K562 (cell line): Measurements from ENCODE around the gene ZNF195. TPM values are rescaled to one million over a fixed set of nuclear protein-coding genes. Genes with fewer than 3 reads are reported as not detected.
A peak's percentile ranks its signal among the peaks of the same experiment; 100 is the strongest.

Experiments used
- CCAR2 ChIP-seq: fragments of 200-400 bp; formaldehyde crosslinking; IDR thresholded peaks from 2 replicates; pipeline ENCODE4 v1.6.1; 2017; ENCODE audit warnings: mild to moderate bottlenecking, low read depth, low read length
- ILK ChIP-seq: fragments of 450-650 bp; IDR thresholded peaks from 2 replicates; pipeline ENCODE4 v1.6.1; 2016; ENCODE audit warnings: missing genetic modification characterization, low read depth, mild to moderate bottlenecking, missing compliant biosample characterization, moderate library complexity, borderline replicate concordance
- NR2C2 ChIP-seq, 2 experiments: fragments of 200-800 bp in 1 of 2; sonication (Bioruptor generic) in 1 of 2; sonication (generic) in 1 of 2; formaldehyde crosslinking in 1 of 2; IDR thresholded peaks; 2 replicates each; pipeline versions ENCODE4 v1.6.1 to v1.8.0; 2016 to 2022; ENCODE audit warnings: mild to moderate bottlenecking in 1 of 2, missing compliant biosample characterization in 1 of 2, missing genetic modification characterization in 1 of 2, missing genetic modification reagents in 1 of 2
- SIRT6 ChIP-seq: IDR thresholded peaks from one replicate; pipeline ENCODE4 v1.6.1; 2012; ENCODE audit warnings: low read depth, mild to moderate bottlenecking, control low read depth, inconsistent platforms, low read length, moderate library complexity
- SMARCE1 ChIP-seq: fragments of 450-650 bp; IDR thresholded peaks from 2 replicates; pipeline ENCODE4 v1.7.1; 2016; ENCODE audit warnings: mild to moderate bottlenecking
- XRCC3 ChIP-seq: fragments of 450-650 bp; IDR thresholded peaks from 2 replicates; pipeline ENCODE4 v1.6.1; 2017; ENCODE audit warnings: mild to moderate bottlenecking, moderate library complexity
- YY1 ChIP-seq, 3 experiments: IDR thresholded peaks; 2 replicates each; pipeline ENCODE4 v1.6.1; 2011; ENCODE audit warnings: low read length in 2 of 3, mild to moderate bottlenecking in 2 of 3, moderate library complexity in 2 of 3, borderline replicate concordance in 1 of 3, control low read depth in 1 of 3, low read depth in 1 of 3; ENCODE audit not compliant: insufficient read depth in 3 of 3, insufficient replicate concordance in 2 of 3, control insufficient read depth in 1 of 3, insufficient read length in 1 of 3; ENCODE audit errors: extremely low read depth in 1 of 3
- ZC3H11A ChIP-seq: IDR thresholded peaks from 2 replicates; pipeline ENCODE4 v1.6.1; 2012; ENCODE audit warnings: low read depth, low read length, improper control_type of control experiment
- polyA plus RNA-seq, 8 experiments: library from polyadenylated mRNA; depleted of rRNA in 4 of 8; stranded (reverse) in 5 of 8; unstranded in 3 of 8; fragments of >200 nt; fragmentation: Nextera tagmentation in 2 of 8; fragmentation: Illumina TruSeq in 1 of 8; extraction: Ambion mirVana in 2 of 8; extraction: Trizol in 1 of 8; gene quantifications; 2 replicates each; pipeline versions ENCODE4 v1.2.1 to v1.2.3, GENCODE V29; 2011 to 2014; ENCODE audit warnings: inconsistent platforms in 1 of 8, missing spikeins in 1 of 8
- total RNA-seq, 7 experiments: library from RNA; depleted of rRNA in 6 of 7; stranded (reverse); fragments of >200 nt in 6 of 7; fragmentation: Illumina TruSeq in 2 of 7; extraction: Trizol in 2 of 7; gene quantifications; 2 replicates each; pipeline versions ENCODE4 v1.2.1 to v1.2.3, GENCODE V29; 2011 to 2021; ENCODE audit warnings: low replicate concordance in 1 of 7
- TF ChIP-seq, protein P1 (sequence below): IDR thresholded peaks from 2 replicates; pipeline ENCODE4 v1.6.1; 2012; ENCODE audit warnings: low read depth, low read length, improper control_type of control experiment, borderline replicate concordance
- TF ChIP-seq, protein P2 (sequence below): fragments of 450-650 bp; IDR thresholded peaks from 2 replicates; pipeline ENCODE4 v1.6.1; 2018; ENCODE audit warnings: mild to moderate bottlenecking, low read depth; ENCODE audit not compliant: partially characterized antibody
- TF ChIP-seq, protein P3 (sequence below): conservative IDR thresholded peaks from 2 replicates; pipeline ENCODE4 v1.6.1; 2011; ENCODE audit warnings: low read depth, mild to moderate bottlenecking, low read length; ENCODE audit not compliant: control insufficient read depth
- TF ChIP-seq, protein P4 (sequence below): sonication (generic); formaldehyde crosslinking; IDR thresholded peaks from 2 replicates; pipeline ENCODE4 v1.8.0; 2022; ENCODE audit warnings: mild to moderate bottlenecking, missing genetic modification reagents
- TF ChIP-seq, protein P5 (sequence below), 2 experiments: fragments of 150-350 bp in 1 of 2; IDR thresholded peaks; 2 replicates each; pipeline ENCODE4 v1.6.1; 2012 to 2016; ENCODE audit warnings: low read depth in 2 of 2, low read length in 2 of 2, mild to moderate bottlenecking in 1 of 2, moderate library complexity in 1 of 2

ZNF195 gene
- total and polyA plus RNA-seq, 9 of the 15 experiments (the other 6 are each of a cell fraction or from before 2014, with no cell fraction given): 42.1 to 75.5 (median 60.4) TPM

DNA sequence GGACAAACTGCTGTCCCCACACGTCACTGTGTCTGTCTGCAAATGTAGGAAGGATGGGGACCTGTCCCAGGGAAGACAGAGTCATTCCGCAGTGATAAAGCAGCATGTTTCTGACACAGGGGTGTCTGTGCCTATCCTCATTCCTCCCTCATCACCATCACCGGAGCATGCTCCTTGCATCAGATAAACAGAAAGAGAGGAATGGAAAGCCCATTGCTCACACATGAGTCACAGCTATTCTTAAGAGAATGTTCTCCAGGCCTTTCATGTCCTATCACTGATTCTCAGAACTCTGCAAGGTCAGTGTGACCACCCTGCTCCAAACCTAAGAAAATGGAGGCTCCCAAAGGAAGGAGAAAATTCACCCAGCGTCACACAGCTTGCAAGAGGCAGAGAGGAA, 38.9 kb downstream of the ZNF195 start (continued):
- TF ChIP-seq, protein P1, sequence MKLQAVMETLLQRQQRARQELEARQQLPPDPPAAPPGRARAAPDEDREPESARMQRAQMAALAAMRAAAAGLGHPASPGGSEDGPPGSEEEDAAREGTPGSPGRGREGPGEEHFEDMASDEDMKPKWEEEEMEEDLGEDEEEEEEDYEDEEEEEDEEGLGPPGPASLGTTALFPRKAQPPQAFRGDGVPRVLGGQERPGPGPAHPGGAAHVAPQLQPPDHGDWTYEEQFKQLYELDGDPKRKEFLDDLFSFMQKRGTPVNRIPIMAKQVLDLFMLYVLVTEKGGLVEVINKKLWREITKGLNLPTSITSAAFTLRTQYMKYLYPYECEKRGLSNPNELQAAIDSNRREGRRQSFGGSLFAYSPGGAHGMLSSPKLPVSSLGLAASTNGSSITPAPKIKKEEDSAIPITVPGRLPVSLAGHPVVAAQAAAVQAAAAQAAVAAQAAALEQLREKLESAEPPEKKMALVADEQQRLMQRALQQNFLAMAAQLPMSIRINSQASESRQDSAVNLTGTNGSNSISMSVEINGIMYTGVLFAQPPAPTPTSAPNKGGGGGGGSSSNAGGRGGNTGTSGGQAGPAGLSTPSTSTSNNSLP: 0 out of 2 replicates have a peak, but pooled peaks have one; percentile 36
- TF ChIP-seq CCAR2: no peak
- TF ChIP-seq SMARCE1: peak; percentile 83
- TF ChIP-seq NR2C2 (CRISPR knock-in tag; IDR thresholded peaks at IDR 0.05): no peak
- no peak for TF ChIP-seq NR2C2 (tag; IDR thresholded peaks at IDR 0.05)
- TF ChIP-seq YY1 (IDR thresholded peaks at IDR 0.05; ENCODE audit: borderline replicate concordance in 1 of 3, control insufficient read depth in 1 of 3, extremely low read depth in 1 of 3, insufficient read depth in 3 of 3, insufficient read length in 1 of 3, insufficient replicate concordance in 2 of 3, low read depth in 1 of 3, low read length in 2 of 3): peak in 1 of 3 experiments; percentile 57
- TF ChIP-seq, protein P2, sequence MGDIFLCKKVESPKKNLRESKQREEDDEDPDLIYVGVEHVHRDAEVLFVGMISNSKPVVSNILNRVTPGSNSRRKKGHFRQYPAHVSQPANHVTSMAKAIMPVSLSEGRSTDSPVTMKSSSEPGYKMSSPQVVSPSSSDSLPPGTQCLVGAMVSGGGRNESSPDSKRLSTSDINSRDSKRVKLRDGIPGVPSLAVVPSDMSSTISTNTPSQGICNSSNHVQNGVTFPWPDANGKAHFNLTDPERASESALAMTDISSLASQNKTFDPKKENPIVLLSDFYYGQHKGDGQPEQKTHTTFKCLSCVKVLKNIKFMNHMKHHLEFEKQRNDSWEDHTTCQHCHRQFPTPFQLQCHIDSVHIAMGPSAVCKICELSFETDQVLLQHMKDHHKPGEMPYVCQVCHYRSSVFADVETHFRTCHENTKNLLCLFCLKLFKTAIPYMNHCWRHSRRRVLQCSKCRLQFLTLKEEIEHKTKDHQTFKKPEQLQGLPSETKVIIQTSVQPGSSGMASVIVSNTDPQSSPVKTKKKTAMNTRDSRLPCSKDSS: no peak
- TF ChIP-seq, protein P3, sequence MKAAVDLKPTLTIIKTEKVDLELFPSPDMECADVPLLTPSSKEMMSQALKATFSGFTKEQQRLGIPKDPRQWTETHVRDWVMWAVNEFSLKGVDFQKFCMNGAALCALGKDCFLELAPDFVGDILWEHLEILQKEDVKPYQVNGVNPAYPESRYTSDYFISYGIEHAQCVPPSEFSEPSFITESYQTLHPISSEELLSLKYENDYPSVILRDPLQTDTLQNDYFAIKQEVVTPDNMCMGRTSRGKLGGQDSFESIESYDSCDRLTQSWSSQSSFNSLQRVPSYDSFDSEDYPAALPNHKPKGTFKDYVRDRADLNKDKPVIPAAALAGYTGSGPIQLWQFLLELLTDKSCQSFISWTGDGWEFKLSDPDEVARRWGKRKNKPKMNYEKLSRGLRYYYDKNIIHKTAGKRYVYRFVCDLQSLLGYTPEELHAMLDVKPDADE: no peak
- TF ChIP-seq, protein P4, sequence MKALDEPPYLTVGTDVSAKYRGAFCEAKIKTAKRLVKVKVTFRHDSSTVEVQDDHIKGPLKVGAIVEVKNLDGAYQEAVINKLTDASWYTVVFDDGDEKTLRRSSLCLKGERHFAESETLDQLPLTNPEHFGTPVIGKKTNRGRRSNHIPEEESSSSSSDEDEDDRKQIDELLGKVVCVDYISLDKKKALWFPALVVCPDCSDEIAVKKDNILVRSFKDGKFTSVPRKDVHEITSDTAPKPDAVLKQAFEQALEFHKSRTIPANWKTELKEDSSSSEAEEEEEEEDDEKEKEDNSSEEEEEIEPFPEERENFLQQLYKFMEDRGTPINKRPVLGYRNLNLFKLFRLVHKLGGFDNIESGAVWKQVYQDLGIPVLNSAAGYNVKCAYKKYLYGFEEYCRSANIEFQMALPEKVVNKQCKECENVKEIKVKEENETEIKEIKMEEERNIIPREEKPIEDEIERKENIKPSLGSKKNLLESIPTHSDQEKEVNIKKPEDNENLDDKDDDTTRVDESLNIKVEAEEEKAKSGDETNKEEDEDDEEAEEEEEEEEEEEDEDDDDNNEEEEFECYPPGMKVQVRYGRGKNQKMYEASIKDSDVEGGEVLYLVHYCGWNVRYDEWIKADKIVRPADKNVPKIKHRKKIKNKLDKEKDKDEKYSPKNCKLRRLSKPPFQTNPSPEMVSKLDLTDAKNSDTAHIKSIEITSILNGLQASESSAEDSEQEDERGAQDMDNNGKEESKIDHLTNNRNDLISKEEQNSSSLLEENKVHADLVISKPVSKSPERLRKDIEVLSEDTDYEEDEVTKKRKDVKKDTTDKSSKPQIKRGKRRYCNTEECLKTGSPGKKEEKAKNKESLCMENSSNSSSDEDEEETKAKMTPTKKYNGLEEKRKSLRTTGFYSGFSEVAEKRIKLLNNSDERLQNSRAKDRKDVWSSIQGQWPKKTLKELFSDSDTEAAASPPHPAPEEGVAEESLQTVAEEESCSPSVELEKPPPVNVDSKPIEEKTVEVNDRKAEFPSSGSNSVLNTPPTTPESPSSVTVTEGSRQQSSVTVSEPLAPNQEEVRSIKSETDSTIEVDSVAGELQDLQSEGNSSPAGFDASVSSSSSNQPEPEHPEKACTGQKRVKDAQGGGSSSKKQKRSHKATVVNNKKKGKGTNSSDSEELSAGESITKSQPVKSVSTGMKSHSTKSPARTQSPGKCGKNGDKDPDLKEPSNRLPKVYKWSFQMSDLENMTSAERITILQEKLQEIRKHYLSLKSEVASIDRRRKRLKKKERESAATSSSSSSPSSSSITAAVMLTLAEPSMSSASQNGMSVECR (CRISPR knock-in tag): no peak
- TF ChIP-seq, protein P5, sequence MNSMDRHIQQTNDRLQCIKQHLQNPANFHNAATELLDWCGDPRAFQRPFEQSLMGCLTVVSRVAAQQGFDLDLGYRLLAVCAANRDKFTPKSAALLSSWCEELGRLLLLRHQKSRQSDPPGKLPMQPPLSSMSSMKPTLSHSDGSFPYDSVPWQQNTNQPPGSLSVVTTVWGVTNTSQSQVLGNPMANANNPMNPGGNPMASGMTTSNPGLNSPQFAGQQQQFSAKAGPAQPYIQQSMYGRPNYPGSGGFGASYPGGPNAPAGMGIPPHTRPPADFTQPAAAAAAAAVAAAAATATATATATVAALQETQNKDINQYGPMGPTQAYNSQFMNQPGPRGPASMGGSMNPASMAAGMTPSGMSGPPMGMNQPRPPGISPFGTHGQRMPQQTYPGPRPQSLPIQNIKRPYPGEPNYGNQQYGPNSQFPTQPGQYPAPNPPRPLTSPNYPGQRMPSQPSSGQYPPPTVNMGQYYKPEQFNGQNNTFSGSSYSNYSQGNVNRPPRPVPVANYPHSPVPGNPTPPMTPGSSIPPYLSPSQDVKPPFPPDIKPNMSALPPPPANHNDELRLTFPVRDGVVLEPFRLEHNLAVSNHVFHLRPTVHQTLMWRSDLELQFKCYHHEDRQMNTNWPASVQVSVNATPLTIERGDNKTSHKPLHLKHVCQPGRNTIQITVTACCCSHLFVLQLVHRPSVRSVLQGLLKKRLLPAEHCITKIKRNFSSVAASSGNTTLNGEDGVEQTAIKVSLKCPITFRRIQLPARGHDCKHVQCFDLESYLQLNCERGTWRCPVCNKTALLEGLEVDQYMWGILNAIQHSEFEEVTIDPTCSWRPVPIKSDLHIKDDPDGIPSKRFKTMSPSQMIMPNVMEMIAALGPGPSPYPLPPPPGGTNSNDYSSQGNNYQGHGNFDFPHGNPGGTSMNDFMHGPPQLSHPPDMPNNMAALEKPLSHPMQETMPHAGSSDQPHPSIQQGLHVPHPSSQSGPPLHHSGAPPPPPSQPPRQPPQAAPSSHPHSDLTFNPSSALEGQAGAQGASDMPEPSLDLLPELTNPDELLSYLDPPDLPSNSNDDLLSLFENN (IDR thresholded peaks at IDR 0.05; ENCODE audit: low read depth in 2 of 2, low read length in 2 of 2): no peak
- TF ChIP-seq SIRT6: no peak
- TF ChIP-seq ILK (tag): no peak
- TF ChIP-seq XRCC3: no peak
- no peak for TF ChIP-seq ZC3H11A
